HepG2 (cell line): ENCODE measurements around the gene ADAR. TPM values are rescaled to one million over a fixed set of nuclear protein-coding genes. Genes with fewer than 3 reads are reported as not detected.
A peak's percentile ranks its signal among the peaks of the same experiment; 100 is the strongest.

Experiments used
- AHR ChIP-seq: IDR thresholded peaks from 2 replicates; pipeline ENCODE4 v1.6.1; 2018; ENCODE audit warnings: missing genetic modification reagents, missing compliant biosample characterization
- DPF2 ChIP-seq: sonication (generic); formaldehyde crosslinking; IDR thresholded peaks from 2 replicates; pipeline ENCODE4 v1.4.0; 2020; ENCODE audit warnings: mild to moderate bottlenecking, low read depth, missing genetic modification reagents, borderline replicate concordance
- FOXM1 ChIP-seq: sonication (generic); formaldehyde crosslinking; IDR thresholded peaks from 2 replicates; pipeline ENCODE4 v1.5.0; 2020; ENCODE audit warnings: missing genetic modification reagents
- GATAD1 ChIP-seq: IDR thresholded peaks from 2 replicates; pipeline ENCODE4 v1.6.1; 2016; ENCODE audit warnings: missing genetic modification reagents, missing compliant biosample characterization
- GRHL1 ChIP-seq: sonication (generic); formaldehyde crosslinking; conservative IDR thresholded peaks from 2 replicates; pipeline ENCODE4 v1.8.0; 2022; ENCODE audit warnings: missing genetic modification reagents
- HMGA1 ChIP-seq: sonication (generic); formaldehyde crosslinking; conservative IDR thresholded peaks from 2 replicates; pipeline ENCODE4 v1.4.0; 2020; ENCODE audit warnings: missing genetic modification reagents
- NBN ChIP-seq: fragments of 450-650 bp; conservative IDR thresholded peaks from 2 replicates; pipeline ENCODE4 v1.6.1; 2017
- POLR2G ChIP-seq: fragments of 200-400 bp; formaldehyde crosslinking; IDR thresholded peaks from 2 replicates; pipeline ENCODE4 v1.6.1; 2018; ENCODE audit warnings: mild to moderate bottlenecking, low read depth, low read length, moderate library complexity
- PRDM10 ChIP-seq: sonication (generic); formaldehyde crosslinking; IDR thresholded peaks from 2 replicates; pipeline ENCODE4 v1.4.0; 2020; ENCODE audit warnings: low read depth, missing genetic modification reagents
- TERF1 ChIP-seq: sonication (generic); formaldehyde crosslinking; IDR thresholded peaks from 2 replicates; pipeline ENCODE4 v1.8.0; 2022; ENCODE audit warnings: mild to moderate bottlenecking, missing genetic modification reagents, moderate library complexity
- U2AF1 ChIP-seq: fragments of 200-400 bp; formaldehyde crosslinking; optimal IDR thresholded peaks from 2 replicates; pipeline ENCODE3; 2017; ENCODE audit warnings: mild to moderate bottlenecking, low read depth, low read length
- ZNF672 ChIP-seq: sonication (generic); formaldehyde crosslinking; IDR thresholded peaks from 2 replicates; pipeline ENCODE4 v1.8.1; 2022; ENCODE audit warnings: missing genetic modification reagents
- polyA plus RNA-seq, 8 experiments: library from polyadenylated mRNA; depleted of rRNA in 3 of 8; stranded (reverse) in 7 of 8; unstranded in 1 of 8; fragments of >200 nt; fragmentation: Illumina TruSeq in 4 of 8; extraction: Trizol in 4 of 8; gene quantifications; 2 replicates each; pipeline versions ENCODE4 v1.2.1 to v1.2.3, GENCODE V29; 2011 to 2016; ENCODE audit warnings: low read depth in 4 of 8, missing spikeins in 1 of 8, mixed read lengths in 1 of 8; ENCODE audit not compliant: insufficient read depth in 1 of 8
- total RNA-seq, 5 experiments: library from RNA; depleted of rRNA; stranded (reverse); fragments of >200 nt; fragmentation: Illumina TruSeq; extraction: Trizol; gene quantifications; 2 replicates each; pipeline ENCODE4 v1.2.3, GENCODE V29; 2016; ENCODE audit warnings: low read depth in 1 of 5
- TF ChIP-seq, protein P1 (sequence below): sonication (generic); formaldehyde crosslinking; IDR thresholded peaks from 2 replicates; pipeline ENCODE4 v1.9.0; 2021; ENCODE audit warnings: missing genetic modification reagents, borderline replicate concordance
- TF ChIP-seq, protein P2 (sequence below): sonication (generic); formaldehyde crosslinking; conservative IDR thresholded peaks from 2 replicates; pipeline ENCODE4 v1.4.0; 2020; ENCODE audit warnings: mild to moderate bottlenecking, missing genetic modification reagents, moderate library complexity

The ADAR gene
- total and polyA plus RNA-seq, 2 of the 13 experiments (the other 11 are each of a cell fraction or from before 2014, with no cell fraction given): 70.8 to 86.2 TPM

DNA sequence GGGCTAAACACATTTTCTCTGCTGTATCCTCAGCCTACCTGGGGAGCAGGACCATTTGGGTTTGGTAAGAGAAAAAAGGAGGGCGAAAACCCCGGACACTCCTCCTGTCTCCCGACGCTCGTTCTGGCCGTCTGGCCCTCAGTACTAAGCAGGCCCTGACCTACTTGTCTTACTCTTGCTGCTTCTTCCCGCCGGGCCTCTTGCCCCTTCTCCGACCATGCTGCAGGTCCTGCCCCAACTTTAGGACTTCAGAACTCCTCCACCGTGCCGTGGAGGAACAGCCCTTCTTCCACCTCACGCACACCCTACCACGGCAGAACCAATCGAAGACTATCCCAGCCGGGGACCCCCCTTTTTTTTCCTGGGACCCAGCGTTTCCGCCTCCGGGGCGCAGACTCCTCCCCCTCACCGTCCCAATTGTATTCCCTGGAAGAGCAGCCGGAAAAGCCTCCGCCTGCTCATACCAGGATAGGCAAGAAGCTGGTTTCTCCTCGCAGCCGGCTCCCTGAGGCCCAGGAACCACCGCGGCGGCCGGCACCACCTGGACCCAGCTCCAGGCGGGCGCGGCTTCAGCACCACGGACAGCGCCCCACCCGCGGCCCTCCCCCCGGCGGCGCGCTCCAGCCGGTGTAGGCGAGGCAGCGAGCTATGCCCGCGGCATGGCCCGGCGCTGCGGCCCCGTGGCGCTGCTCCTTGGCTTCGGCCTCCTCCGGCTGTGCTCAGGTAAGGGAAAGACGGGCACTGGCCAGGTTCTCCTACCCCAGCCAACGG lies 40.4 kb downstream of the ADAR start, which contains the start of gene CHRNB2 (continued):
- TF ChIP-seq, protein P1, sequence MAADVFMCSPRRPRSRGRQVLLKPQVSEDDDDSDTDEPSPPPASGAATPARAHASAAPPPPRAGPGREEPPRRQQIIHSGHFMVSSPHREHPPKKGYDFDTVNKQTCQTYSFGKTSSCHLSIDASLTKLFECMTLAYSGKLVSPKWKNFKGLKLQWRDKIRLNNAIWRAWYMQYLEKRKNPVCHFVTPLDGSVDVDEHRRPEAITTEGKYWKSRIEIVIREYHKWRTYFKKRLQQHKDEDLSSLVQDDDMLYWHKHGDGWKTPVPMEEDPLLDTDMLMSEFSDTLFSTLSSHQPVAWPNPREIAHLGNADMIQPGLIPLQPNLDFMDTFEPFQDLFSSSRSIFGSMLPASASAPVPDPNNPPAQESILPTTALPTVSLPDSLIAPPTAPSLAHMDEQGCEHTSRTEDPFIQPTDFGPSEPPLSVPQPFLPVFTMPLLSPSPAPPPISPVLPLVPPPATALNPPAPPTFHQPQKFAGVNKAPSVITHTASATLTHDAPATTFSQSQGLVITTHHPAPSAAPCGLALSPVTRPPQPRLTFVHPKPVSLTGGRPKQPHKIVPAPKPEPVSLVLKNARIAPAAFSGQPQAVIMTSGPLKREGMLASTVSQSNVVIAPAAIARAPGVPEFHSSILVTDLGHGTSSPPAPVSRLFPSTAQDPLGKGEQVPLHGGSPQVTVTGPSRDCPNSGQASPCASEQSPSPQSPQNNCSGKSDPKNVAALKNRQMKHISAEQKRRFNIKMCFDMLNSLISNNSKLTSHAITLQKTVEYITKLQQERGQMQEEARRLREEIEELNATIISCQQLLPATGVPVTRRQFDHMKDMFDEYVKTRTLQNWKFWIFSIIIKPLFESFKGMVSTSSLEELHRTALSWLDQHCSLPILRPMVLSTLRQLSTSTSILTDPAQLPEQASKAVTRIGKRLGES (CRISPR knock-in tag): peak; percentile 94
- TF ChIP-seq FOXM1 (CRISPR knock-in tag) (0 out of 2 replicates have a peak, but pooled peaks have one; percentile 42), ZNF672 (CRISPR knock-in tag) (0 out of 2 replicates have a peak, but pooled peaks have one; percentile 41), DPF2 (CRISPR knock-in tag) (no peak), HMGA1 (CRISPR knock-in tag) (no peak), GATAD1 (CRISPR knock-in tag) (peak; percentile 64), PRDM10 (0 out of 2 replicates have a peak, but pooled peaks have one; percentile 33), NBN (no peak), U2AF1 (no peak), AHR (CRISPR knock-in tag) (peak; percentile 94; the same call in 1 of the 2 replicates), TERF1 (CRISPR knock-in tag) (peak; percentile 86), POLR2G (no peak), GRHL1 (CRISPR knock-in tag) (no peak)
- TF ChIP-seq, protein P2, sequence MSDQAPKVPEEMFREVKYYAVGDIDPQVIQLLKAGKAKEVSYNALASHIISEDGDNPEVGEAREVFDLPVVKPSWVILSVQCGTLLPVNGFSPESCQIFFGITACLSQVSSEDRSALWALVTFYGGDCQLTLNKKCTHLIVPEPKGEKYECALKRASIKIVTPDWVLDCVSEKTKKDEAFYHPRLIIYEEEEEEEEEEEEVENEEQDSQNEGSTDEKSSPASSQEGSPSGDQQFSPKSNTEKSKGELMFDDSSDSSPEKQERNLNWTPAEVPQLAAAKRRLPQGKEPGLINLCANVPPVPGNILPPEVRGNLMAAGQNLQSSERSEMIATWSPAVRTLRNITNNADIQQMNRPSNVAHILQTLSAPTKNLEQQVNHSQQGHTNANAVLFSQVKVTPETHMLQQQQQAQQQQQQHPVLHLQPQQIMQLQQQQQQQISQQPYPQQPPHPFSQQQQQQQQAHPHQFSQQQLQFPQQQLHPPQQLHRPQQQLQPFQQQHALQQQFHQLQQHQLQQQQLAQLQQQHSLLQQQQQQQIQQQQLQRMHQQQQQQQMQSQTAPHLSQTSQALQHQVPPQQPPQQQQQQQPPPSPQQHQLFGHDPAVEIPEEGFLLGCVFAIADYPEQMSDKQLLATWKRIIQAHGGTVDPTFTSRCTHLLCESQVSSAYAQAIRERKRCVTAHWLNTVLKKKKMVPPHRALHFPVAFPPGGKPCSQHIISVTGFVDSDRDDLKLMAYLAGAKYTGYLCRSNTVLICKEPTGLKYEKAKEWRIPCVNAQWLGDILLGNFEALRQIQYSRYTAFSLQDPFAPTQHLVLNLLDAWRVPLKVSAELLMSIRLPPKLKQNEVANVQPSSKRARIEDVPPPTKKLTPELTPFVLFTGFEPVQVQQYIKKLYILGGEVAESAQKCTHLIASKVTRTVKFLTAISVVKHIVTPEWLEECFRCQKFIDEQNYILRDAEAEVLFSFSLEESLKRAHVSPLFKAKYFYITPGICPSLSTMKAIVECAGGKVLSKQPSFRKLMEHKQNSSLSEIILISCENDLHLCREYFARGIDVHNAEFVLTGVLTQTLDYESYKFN (CRISPR knock-in tag): no peak
